ENCODE data around the gene METTL8.
"Not testable (repeated sequence)": the region's sequence is repeated elsewhere in the genome, so short reads cannot be mapped to it uniquely, and the experiment has no call there.

METTL8 gene

GRCh38 chr2:171320208-171320621 is 113.6 kb downstream of the METTL8 start:
- Histone ChIP-seq H3K27me3 (ENCODE audit: control insufficient read depth, insufficient read depth, low read length) (no peaks in the 10 kb centered on the region), H3K36me3 (ENCODE audit: control insufficient read depth, insufficient read depth, low read length) (0 out of 2 replicates have a peak, but pooled peaks cover 5% of the 10 kb centered on the region), H3K9ac (ENCODE audit: low read length) (peak overlapping the region; percentile 91), H3K4me3 (ENCODE audit: low read depth, low read length) (no peak overlapping the region), H3K9me3 (ENCODE audit: control insufficient read depth, insufficient read depth, low read depth, low read length) (no peaks in the 10 kb centered on the region), H3K27ac (ENCODE audit: low read depth, low read length) (peak overlapping the region; percentile 89), H3K4me1 (ENCODE audit: control insufficient read depth, insufficient read depth, low read length) (peaks cover 67% of the 10 kb centered on the region)

DNA sequence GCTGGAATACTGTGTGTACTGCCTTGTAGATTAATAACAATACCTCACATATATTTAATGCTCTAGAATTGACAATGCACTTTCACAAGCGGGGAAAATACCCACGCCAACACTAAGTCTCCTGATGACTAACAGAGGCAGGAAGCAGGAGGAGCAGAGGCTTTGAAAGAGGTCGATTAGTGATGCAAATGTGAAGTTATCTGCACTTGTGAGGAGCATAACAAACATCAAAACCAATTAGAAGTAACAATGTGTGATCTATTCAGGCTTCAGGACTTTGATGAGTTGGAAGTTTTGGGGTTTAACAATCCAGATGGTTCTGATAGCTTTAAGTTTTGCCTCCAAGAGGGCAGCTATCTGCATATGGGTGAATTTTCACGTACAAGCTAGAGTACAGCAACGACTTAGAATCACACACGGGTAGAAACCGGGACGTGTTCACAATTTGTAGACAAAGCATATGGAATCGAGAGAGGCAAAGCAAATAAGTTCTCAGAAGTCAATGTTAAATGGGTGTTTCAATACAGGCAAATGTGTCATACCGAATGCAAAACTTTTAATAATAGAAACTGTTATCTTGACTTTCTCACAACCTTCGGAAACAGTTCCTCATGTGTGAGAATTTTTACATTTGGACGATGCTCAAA is 114.5 kb downstream of the METTL8 start:
- Histone ChIP-seq H3K4me3 (ENCODE audit: low read depth, low read length) (peak overlapping the region; percentile 33; the same call in 1 of the 2 replicates), H3K27ac (ENCODE audit: low read depth, low read length) (peak overlapping the region; percentile 97), H3K4me1 (ENCODE audit: control insufficient read depth, insufficient read depth, low read length) (peaks cover 72% of the 10 kb centered on the region), H3K9me3 (ENCODE audit: control insufficient read depth, insufficient read depth, low read depth, low read length) (no peaks in the 10 kb centered on the region), H3K36me3 (ENCODE audit: control insufficient read depth, insufficient read depth, low read length) (0 out of 2 replicates have a peak, but pooled peaks cover 5% of the 10 kb centered on the region), H3K27me3 (ENCODE audit: control insufficient read depth, insufficient read depth, low read length) (no peaks in the 10 kb centered on the region), H3K9ac (ENCODE audit: low read length) (peak overlapping the region; percentile 91)

DNA sequence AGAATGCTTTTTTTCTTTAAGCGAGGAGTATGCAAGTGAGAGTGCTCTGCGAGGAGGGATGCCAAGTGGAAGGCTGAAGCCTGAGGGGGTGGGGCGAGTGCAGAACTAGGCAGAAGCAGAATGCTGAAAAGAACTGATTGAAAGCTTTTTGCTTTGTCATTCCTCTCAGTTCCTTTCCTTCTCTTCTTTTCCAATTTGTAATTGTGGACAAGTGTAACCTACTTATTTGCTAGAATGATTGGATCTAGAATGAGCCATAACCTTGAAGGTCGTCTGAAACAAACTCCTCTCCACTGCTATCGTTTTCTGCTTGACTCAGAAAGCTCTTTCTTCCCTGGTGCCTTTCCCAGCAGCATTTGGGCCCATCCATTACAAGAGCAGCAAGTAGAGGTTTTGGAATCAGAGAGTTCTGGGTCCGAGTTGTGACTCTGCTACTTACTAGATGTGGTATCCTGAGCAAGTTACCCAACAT is 115.3 kb downstream of the METTL8 start:
- Histone ChIP-seq H3K4me1 (ENCODE audit: control insufficient read depth, insufficient read depth, low read length) (peaks cover 64% of the 10 kb centered on the region), H3K36me3 (ENCODE audit: control insufficient read depth, insufficient read depth, low read length) (0 out of 2 replicates have a peak, but pooled peaks cover 7% of the 10 kb centered on the region), H3K27me3 (ENCODE audit: control insufficient read depth, insufficient read depth, low read length) (no peaks in the 10 kb centered on the region), H3K9me3 (ENCODE audit: control insufficient read depth, insufficient read depth, low read depth, low read length) (peaks cover 7% of the 10 kb centered on the region), H3K27ac (ENCODE audit: low read depth, low read length) (peak overlapping the region; percentile 97), H3K4me3 (ENCODE audit: low read depth, low read length) (peak overlapping the region; percentile 33), H3K9ac (ENCODE audit: low read length) (peak overlapping the region; percentile 91)

GRCh38 chr2:171317492-171318125 is 116.2 kb downstream of the METTL8 start:
- peaks cover 64% of the 10 kb centered on the region for H3K4me1 ChIP-seq (ENCODE audit: control insufficient read depth, insufficient read depth, low read length)
- peak overlapping the region; percentile 97 for H3K27ac ChIP-seq (ENCODE audit: low read depth, low read length)
- peak overlapping the region; percentile 60 for H3K9ac ChIP-seq (ENCODE audit: low read length)

GRCh38 chr2:171316755-171317337 is 116.9 kb downstream of the METTL8 start:
- Histone ChIP-seq H3K27me3 (ENCODE audit: control insufficient read depth, insufficient read depth, low read length) (no peaks in the 10 kb centered on the region), H3K4me3 (ENCODE audit: low read depth, low read length) (no peak overlapping the region), H3K36me3 (ENCODE audit: control insufficient read depth, insufficient read depth, low read length) (0 out of 2 replicates have a peak, but pooled peaks cover 2% of the 10 kb centered on the region), H3K27ac (ENCODE audit: low read depth, low read length) (peak overlapping the region; percentile 97), H3K4me1 (ENCODE audit: control insufficient read depth, insufficient read depth, low read length) (peaks cover 64% of the 10 kb centered on the region), H3K9ac (ENCODE audit: low read length) (peak overlapping the region; percentile 60), H3K9me3 (ENCODE audit: control insufficient read depth, insufficient read depth, low read depth, low read length) (peaks cover 17% of the 10 kb centered on the region)

More at GRCh38 chr2:171317492-171318125, 116.2 kb downstream of the METTL8 start:
- H3K4me3 ChIP-seq (ENCODE audit: low read depth, low read length) = no peak overlapping the region
- H3K9me3 ChIP-seq (ENCODE audit: control insufficient read depth, insufficient read depth, low read depth, low read length) = peaks cover 10% of the 10 kb centered on the region
- 0 out of 2 replicates have a peak, but pooled peaks cover 2% of the 10 kb centered on the region for H3K36me3 ChIP-seq (ENCODE audit: control insufficient read depth, insufficient read depth, low read length)
- no peaks in the 10 kb centered on the region for H3K27me3 ChIP-seq (ENCODE audit: control insufficient read depth, insufficient read depth, low read length)

- peak overlapping the region; percentile 37 for H3K9ac ChIP-seq (ENCODE audit: low read length)
These were observed 117.6 kb downstream of the METTL8 start for GRCh38 chr2:171316220-171316619.

GRCh38 chr2:171315781-171316180 is 118.0 kb downstream of the METTL8 start:
- Histone ChIP-seq H3K9me3 (ENCODE audit: control insufficient read depth, insufficient read depth, low read depth, low read length) (peaks cover 24% of the 10 kb centered on the region), H3K27me3 (ENCODE audit: control insufficient read depth, insufficient read depth, low read length) (no peaks in the 10 kb centered on the region), H3K36me3 (ENCODE audit: control insufficient read depth, insufficient read depth, low read length) (0 out of 2 replicates have a peak, but pooled peaks cover 3% of the 10 kb centered on the region), H3K4me3 (ENCODE audit: low read depth, low read length) (no peak overlapping the region), H3K4me1 (ENCODE audit: control insufficient read depth, insufficient read depth, low read length) (peaks cover 58% of the 10 kb centered on the region), H3K27ac (ENCODE audit: low read depth, low read length) (peak overlapping the region; percentile 97), H3K9ac (ENCODE audit: low read length) (peak overlapping the region; percentile 37)

More at GRCh38 chr2:171316220-171316619, 117.6 kb downstream of the METTL8 start:
- H3K4me3 ChIP-seq (ENCODE audit: low read depth, low read length) = no peak overlapping the region
- H3K27me3 ChIP-seq (ENCODE audit: control insufficient read depth, insufficient read depth, low read length) = no peaks in the 10 kb centered on the region
- H3K27ac ChIP-seq (ENCODE audit: low read depth, low read length) = peak overlapping the region; percentile 97
- 0 out of 2 replicates have a peak, but pooled peaks cover 2% of the 10 kb centered on the region for H3K36me3 ChIP-seq (ENCODE audit: control insufficient read depth, insufficient read depth, low read length)
- H3K9me3 ChIP-seq (ENCODE audit: control insufficient read depth, insufficient read depth, low read depth, low read length) = peaks cover 19% of the 10 kb centered on the region
- H3K4me1 ChIP-seq (ENCODE audit: control insufficient read depth, insufficient read depth, low read length) = peaks cover 63% of the 10 kb centered on the region

GRCh38 chr2:171312182-171312581 is 121.6 kb downstream of the METTL8 start:
- H3K27me3 ChIP-seq (ENCODE audit: control insufficient read depth, insufficient read depth, low read length); H3K9ac ChIP-seq (ENCODE audit: low read length); H3K27ac ChIP-seq (ENCODE audit: low read depth, low read length); H3K36me3 ChIP-seq (ENCODE audit: control insufficient read depth, insufficient read depth, low read length); H3K4me3 ChIP-seq (ENCODE audit: low read depth, low read length): not testable (repeated sequence)
- Histone ChIP-seq H3K9me3 (ENCODE audit: control insufficient read depth, insufficient read depth, low read depth, low read length) (peaks cover 30% of the 10 kb centered on the region), H3K4me1 (ENCODE audit: control insufficient read depth, insufficient read depth, low read length) (peaks cover 24% of the 10 kb centered on the region)

DNA sequence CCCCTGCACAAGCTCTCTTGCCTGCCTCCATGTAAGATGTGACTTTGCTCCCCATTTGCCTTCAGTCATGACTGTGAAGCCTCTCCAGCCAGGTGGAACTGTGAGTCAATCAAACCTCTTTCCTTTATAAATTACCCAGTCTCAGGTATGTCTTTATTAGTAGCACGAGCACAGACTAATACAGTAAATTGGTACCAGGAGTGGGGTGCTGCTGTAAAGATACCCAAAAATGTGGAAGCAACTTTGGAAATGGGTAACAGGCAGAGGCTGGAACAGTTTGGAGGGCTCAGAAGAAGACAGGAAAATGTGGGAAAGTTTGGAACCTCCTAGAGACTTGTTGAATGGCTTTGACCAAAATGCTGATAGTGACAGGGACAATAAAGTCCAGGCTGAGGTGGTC is 122.2 kb downstream of the METTL8 start:
- not testable (repeated sequence) for H3K27ac ChIP-seq (ENCODE audit: low read depth, low read length); H3K27me3 ChIP-seq (ENCODE audit: control insufficient read depth, insufficient read depth, low read length); H3K36me3 ChIP-seq (ENCODE audit: control insufficient read depth, insufficient read depth, low read length); H3K4me3 ChIP-seq (ENCODE audit: low read depth, low read length); H3K9ac ChIP-seq (ENCODE audit: low read length)
- Histone ChIP-seq H3K4me1 (ENCODE audit: control insufficient read depth, insufficient read depth, low read length) (peaks cover 18% of the 10 kb centered on the region), H3K9me3 (ENCODE audit: control insufficient read depth, insufficient read depth, low read depth, low read length) (peaks cover 30% of the 10 kb centered on the region)

DNA sequence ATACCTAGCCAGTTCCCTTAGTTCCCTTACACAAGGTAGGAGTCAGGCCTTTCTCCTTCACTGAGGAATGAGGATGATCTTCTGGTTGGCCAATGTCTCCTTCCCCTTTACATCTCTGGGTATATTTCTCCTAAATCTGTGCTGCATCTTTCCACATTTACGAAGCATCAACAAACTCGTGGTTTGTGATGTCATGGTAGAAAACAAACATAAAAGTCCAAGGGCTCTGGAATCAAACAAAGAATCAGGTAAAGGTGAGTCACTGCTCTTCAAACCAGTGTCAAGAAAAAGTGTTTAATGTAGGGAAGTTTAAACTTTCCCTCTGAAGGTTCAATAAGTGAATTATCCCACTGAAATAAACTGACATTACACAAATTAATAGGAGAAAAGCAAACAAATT is 122.9 kb downstream of the METTL8 start:
- H3K27me3 ChIP-seq (ENCODE audit: control insufficient read depth, insufficient read depth, low read length) = no peaks in the 10 kb centered on the region
- 0 out of 2 replicates have a peak, but pooled peaks cover 4% of the 10 kb centered on the region for H3K36me3 ChIP-seq (ENCODE audit: control insufficient read depth, insufficient read depth, low read length)
- no peak overlapping the region for H3K9ac ChIP-seq (ENCODE audit: low read length)
- H3K27ac ChIP-seq (ENCODE audit: low read depth, low read length) = no peak overlapping the region
- H3K4me3 ChIP-seq (ENCODE audit: low read depth, low read length) = no peak overlapping the region
- peaks cover 33% of the 10 kb centered on the region for H3K9me3 ChIP-seq (ENCODE audit: control insufficient read depth, insufficient read depth, low read depth, low read length)
- peaks cover 15% of the 10 kb centered on the region for H3K4me1 ChIP-seq (ENCODE audit: control insufficient read depth, insufficient read depth, low read length)

All from HUES6 (cell line).